Measurements from ENCODE around the gene NEURL4.

DNA sequence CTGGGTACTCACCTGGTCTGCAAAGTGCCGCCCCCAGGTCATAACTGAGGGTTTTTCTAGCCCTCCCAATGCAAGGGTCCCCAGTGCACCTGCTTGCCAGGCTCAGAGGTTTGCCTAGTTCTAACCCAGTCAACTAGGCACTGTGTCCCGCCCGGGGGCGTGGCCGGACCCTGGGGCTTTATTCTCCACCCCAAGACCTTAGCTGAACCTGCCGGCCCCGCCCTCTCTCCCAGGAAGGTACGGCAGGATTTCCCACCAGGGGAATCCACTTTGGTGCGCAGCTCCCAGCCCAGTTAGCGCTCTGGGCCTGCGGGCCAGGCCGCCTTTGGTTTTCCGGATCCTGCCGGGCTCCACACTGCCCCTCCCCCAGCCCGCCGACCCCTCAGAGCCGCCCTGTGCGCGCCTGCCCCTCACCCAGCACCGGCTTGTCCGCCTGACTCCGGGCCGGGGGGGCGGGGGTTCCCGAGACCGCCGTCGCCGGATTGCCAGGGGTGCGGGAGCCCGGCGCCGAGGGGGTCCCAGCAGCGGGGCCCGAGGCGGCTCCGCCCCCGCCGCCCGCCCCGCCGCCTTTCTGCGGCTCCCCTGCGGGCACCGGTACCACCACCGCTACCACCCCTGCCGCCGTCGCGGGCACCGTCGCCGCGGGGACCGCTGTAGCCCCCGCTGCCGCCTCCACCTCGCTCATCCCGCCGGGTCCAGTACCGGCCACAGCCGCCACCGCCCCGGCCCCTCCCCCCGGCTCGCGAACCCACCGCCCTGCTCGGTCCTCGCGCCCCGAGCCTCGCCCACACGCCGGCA is 35.1 kb downstream of the NEURL4 start:
- TF ChIP-seq, protein P1, sequence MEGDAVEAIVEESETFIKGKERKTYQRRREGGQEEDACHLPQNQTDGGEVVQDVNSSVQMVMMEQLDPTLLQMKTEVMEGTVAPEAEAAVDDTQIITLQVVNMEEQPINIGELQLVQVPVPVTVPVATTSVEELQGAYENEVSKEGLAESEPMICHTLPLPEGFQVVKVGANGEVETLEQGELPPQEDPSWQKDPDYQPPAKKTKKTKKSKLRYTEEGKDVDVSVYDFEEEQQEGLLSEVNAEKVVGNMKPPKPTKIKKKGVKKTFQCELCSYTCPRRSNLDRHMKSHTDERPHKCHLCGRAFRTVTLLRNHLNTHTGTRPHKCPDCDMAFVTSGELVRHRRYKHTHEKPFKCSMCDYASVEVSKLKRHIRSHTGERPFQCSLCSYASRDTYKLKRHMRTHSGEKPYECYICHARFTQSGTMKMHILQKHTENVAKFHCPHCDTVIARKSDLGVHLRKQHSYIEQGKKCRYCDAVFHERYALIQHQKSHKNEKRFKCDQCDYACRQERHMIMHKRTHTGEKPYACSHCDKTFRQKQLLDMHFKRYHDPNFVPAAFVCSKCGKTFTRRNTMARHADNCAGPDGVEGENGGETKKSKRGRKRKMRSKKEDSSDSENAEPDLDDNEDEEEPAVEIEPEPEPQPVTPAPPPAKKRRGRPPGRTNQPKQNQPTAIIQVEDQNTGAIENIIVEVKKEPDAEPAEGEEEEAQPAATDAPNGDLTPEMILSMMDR (IDR thresholded peaks at IDR 0.05; ENCODE audit: low read depth, low read length): no peak
- TF ChIP-seq EZH2phosphoT487 (IDR thresholded peaks at IDR 0.05; ENCODE audit: low read depth): no peak
